T-helper 2 cell (primary cell): ENCODE results near the gene ATP13A1.

Source experiments
- DNase-seq, 5 experiments: peaks; one replicate each; pipeline versions ENCODE4 v3.0.0 to v3.0.0-alpha.2; 2012 to 2022

ATP13A1 gene

DNA sequence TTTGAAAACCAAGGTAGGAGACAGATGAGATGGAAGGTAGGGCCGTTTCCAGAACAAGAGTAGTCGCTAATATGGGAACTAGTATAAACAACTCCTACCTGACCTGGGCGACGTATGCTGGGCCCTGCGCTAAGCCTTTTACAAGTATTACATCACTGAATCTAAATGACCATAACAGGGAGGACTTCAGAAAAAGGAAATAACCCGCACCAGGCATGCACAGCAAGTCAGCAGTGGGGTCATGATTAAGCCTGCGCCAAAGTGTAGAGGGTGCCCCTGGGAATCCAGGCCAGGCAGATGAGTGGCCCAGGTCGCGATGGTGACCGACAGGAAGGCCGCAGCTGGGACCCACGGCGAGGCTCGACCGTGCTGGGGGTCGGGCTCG lies 613 bp downstream of the ATP13A1 start:
- DNase-seq, result no peak

DNA sequence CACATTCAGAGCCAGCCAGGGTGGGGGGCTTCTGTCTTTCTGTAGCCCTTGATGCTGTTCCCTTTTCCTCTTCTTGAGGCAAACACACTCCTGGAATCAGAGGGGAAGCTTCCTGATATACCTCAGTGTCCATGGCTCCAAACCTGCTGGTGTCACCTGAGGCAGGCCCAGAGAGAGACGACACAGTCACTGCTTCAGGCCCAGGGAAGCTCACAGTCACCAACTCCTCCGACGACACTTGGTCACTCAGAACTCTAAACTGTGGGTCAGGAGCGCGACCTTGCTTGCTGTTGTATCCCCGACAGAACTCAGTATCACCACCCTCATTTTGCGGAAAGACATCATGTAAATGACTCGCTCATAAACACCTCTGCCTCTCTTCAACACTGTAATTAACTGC lies 1.1 kb downstream of the ATP13A1 start:
- DNase-seq, result no peak

DNA sequence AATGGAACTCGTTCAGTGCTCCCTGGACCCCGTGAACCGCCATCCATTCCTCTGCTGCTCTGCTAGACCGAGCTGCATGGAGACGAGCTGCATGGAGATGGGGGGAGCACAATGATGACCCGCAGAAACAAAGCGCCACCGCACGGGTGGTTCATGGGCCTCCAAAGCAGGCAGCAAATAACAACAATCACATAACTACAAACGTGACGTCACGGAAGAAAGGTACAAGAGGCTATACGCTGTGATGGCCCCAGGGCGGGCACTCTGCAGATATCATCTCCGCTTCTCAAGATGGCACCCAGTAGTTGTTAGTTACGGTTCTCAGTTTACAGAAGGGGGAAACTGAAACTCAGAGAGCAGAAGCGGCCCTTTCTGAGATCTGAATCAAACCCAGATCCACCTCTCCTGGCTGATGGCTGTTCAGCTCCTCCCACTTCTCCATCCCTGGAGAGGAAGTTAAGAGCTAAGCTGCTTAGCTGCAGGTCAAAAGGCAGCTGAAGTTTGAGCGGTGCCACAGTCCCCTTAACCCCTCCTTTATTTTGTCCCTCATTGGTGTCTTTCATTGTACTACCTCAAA lies 1.7 kb downstream of the ATP13A1 start:
- DNase-seq, result peak in 3 of 5 experiments; percentile 39 to 93 (median 52)

DNA sequence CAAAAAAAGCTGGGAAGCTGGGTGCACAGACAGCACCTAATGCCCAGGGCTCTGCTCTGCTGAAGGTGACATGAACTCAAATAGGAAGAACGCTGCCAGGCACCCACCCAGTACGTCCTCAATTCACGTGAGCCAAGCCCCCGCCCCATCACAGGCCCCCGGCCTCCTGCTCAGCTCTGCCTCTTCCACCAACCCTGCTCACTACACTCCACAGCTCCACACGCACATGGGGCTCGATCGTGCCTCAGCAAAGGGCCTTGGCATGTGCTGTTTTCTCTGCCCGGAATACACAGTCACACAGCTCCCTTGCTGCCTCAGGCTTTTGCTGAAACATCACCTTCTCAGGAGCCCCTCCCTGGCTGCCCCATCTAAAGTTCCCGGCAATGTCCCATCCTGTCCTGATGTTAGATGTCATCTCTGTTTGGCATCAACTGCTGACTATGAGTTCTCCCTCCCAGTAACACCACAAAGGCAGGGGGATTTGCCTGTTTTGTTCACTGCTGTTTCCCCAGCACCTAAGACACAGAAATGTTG lies 2.3 kb downstream of the ATP13A1 start:
- DNase-seq, result no peak

DNA sequence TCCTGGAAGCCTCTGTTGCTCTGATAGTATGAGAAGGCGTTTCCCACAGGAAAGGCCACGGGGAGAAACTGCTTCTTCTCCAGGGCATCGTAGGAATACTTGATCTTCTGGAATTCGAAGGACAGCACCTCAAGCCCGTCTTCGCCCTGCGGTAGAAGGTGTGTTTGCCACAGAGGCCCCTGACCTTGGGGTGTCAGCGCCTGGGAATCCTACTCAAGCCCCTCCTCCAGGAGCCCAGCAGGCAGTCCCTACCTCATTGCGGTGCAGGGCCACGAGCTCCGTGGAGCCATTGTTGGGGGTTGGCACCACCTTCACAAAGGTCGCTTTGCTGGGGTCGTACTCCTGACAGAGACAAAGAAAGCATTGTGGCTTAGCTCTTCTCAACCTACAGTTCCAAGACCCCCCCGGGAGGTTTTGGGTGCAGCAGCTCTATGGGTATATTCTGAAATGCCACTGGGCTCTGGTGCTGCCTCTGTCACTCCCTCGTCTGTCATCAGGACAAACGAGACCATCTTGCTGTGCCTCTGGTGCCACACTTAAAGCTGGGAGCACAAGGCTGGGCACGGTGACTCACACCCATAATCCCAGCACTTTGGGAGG lies 3.7 kb downstream of the ATP13A1 start:
- DNase-seq, result no peak

DNA sequence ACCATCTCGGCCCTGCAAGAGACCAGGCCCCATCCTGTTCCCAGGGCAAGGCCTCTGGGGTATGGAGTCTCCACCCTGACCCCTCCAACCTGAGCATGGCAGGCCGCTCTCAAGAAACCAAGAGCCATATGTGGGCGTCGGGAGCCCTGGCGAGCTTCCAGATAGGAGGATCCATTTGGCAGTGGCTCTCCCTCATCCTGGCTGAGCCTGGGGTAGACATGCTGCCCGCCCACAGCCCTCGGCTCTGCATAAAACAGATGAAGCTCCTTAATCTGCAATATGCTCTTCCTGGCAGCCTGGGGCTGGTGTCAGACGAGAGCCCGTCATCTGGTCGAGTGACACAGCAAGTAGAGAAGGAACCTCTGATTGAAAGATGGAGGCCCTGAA lies 6.1 kb downstream of the ATP13A1 start:
- no peak for DNase-seq

DNA sequence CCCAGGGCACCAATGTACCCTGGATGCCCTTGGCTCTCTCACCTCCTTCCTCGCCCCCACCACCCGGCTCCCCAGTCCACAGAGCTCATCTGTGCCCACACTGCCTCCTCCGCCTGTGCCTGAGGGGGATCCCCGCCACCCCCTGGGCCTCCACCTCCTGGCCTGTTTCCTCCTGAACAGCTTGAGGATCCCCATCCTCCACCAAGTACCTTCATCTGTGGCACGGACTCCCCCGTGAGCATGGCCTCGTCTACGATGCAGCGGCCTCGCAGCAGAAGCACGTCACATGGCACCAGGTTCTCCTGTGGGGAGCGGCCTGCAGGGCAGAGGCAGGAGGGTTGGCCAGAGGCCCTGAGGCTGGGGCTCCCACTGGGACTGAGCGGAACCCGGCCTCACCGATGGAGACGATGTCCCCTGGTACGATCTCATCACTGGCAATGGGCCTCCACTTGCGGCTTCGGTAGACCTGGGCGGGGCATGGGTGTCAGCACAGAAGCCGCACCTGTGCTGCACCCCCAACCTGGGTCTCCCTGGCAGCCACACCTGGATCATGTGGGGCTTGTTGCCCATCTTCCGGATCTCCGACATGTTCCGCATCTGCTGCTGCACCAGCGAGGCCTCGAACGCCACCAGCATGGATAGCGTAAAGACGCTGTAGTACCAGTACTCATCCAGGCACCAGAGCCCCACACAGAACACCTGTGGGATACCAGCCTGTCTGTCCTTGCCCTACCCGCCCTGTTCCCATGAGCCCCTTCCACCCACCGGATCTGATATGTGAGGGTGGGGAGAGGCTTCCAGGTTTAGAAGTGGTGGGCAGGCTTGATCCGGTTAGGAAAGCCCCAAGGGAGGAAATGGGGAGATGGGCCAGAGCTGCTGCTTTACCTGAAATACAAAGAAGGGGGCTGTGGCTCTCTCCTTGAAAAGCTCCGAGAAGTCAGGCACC lies 6.8 kb downstream of the ATP13A1 start:
- no peak for DNase-seq

DNA sequence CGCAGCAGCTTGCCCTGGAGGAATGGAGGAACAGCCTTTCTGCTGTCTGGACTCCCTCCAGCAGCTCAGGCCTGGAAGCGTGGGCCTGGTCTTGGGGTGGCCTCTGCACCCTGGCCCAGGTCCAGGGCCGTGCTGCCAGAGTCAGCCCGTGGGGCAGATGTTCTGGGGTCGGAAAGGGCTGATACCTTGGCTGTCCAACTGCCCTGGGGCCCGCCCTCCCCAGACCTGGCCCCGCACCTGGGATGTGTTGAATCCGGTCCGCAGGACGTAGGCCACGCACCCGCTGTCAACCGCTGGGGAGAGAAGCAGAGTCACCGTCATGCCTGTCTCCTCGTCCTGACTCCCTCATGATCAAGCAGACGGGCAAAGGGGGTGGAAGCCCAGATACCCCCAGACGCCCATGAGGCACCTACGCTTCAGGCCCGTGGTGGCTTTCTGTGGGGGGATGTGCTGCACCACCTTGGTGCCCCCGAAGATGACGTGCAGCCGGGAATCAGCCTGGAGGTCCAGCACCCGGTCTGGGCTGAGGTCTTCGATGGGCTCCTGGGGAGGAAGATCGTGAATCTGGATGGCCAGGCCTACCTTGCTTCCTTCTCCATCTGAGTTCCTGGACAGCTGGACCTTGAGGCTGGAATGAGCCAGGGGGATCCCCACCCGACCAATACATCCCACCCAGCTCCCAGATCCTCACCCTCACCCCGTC lies 7.7 kb downstream of the ATP13A1 start:
- no peak for DNase-seq

DNA sequence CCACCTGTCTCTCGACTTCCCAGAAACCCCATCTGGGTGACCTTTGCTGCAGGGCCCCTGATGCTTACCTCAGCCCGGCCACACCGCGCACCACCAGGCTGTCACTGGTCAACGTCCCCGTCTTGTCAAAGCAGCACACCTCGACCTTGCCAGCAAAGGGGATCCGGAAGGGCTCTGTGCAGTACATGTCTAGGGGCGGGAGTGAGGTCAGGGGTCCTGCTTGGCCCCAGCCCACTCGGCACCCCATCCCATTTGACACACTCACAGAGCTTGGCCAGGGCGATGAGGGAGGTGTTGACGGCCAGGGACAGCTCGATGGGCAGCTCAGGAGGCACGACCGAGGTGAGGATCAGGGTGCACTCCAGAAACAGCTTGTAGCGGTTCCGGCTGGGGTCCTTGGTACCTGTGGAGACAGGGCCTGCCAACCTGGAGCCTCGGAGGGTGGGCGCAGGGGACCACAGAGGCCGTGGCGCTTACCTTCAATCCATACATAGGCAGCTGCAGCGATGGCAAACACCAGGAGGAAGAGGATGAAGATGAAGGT lies 8.4 kb downstream of the ATP13A1 start:
- no peak for DNase-seq

DNA sequence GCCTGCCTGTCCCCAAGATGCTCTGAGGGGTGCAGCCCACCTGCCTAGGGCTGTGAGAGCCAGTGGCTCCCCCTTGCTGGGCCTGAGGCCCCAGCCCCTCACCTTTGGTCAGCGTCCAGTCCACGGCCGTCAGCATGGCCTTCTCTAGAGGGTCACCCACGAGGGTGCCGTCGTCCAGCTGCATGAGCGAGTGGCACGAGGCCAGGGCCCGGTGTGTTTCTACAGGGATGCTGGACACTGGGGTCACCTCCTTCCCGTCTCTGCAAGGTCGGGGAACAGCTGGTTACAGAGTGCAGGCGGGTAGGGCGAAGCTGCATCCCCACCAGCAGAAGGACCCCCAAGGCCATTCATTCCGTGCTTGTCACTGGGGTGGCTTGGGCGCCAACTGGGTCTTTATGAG lies 9.0 kb downstream of the ATP13A1 start:
- DNase-seq, result no peak

DNA sequence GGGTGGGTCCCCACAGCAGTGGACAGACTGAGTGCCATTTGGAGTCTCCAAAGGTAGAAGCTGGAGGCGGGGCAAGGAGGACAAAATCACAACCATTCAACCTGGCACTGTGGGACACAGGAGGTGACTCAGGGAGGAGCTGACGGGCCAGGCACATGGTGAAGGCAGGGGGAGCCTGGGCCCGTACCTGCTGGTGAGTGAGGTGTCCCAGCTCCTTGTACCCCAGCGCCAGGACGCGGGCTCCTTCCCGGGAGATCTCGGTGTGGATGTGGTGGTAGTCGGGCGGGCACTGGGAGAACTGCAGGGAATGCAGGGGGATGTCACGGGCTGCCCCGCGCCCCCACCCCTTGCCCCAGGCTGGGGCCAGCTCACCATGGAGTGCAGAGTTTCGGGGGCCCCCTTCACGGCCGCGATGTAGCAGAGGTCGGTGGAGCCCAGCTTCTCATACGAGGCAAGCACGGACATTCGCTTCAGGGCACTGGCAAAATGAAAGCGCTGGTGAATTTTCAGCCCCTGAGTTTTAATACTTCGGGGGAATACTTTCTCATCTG lies 9.8 kb downstream of the ATP13A1 start:
- DNase-seq, result no peak

DNA sequence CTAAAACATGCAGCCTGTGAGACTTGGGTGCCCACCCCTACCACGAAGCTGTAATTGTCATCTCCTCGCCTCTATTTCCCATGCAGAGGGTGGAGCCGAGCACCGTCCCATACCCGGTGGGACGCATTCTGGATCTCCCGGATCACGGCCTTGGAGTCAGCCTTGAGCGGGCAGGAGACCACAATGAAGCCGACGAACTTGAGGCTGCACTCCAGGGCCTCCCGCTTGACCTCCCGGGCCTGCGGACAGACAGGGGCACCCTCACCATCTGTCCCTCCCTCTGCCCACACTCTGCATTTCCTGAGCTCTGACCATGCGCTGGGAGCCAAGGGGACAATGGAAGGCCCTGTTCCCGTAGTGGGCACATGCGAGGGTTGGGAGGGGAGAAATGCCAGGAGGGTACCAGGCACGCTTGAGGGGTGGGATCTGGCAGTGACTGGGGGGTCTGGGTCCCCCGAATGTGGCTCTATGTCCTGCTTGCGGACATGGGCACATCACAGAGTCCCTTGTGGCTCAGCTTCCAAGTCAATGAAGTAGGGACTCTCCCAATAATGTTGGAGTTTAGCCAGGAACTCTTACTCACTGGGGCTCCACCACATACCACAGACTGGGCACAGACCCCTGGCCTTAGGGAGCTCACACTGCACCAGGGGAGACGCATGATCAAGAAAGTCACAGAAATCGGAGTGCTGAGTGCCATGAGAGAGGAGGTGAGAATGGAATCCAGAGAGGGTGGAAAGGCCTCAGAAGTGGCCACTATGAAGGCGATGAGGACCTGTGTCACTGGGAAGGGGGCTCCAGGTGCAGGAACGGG lies 10.8 kb downstream of the ATP13A1 start:
- no peak for DNase-seq

DNA sequence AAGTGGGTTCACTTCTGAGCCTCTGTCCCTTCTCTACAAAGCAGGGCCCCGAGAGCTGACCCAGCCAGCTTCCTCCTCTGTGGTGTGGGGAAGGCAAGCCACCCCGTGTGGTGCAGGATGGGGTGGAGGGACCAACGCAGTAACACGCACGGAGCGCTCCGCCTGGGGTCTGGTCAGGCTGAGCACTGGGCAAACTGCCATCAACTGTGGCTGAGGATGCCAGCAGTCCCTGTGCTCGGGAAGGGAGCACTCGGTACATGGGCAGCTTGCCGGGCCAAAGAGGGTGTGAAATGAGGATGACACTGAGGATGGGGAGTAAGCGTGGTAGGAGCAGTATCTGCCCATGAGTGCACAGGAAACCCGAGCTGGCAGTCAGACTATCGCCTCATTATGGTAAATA lies 12.4 kb downstream of the ATP13A1 start:
- no peak for DNase-seq

DNA sequence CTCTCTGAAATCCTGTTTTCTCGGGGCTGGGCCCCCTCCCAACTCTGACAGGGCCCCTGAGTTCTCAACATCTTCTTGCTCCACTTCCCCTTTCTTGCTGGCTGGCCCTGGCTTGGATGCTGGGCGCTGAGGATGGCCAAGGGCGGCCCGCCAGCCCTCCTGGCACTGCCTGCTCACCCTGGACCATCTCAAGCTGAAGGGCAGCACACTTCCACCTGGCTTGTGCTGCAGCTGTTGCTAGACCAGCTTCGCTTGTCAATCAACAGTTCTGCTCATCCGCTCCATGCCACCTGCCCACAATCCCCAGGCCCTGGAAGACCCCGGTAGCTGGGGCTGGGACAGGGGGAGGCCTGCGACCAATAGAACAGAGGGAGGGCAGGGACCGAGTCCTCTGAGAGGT lies 13.1 kb downstream of the ATP13A1 start:
- DNase-seq, result no peak

DNA sequence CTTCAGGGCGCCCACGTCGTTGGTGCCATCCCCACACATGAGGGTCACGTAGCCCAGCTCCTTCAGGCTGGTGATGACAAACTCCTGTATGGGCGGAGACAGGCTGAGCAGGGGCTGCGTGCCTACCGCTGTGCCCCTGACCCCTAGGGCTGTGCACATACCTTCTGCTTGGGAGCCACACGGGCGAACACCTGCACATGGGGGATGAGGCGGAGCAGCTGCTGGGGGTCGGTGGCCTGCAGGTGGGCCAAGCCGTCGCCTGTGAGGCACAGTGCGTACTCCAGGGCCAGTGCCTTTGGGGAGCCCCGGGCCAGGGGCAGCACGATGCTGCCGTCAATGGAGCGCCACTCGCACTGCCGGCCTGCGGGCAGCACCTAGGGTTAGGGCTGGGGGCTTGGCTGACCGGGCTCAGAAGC lies 13.9 kb downstream of the ATP13A1 start:
- no peak for DNase-seq

DNA sequence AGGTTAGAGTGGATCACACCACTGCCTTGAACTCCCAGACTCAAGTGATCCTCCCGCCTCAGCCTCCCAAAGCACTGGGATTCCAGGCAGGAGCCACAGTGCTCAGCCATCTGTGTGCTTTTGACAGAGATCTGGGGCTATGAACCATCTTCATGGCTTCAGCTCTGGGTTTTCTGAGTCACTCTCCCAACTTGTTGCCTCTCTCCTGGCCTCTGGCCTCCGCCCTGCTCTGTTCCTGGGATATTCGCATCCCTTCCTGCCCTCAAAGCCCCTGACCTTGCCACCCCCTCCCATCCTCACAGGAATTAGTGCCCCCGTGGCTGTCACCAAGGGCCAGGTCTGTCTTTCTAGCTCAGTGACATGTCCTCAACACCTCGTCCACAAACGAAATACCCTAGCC lies 14.3 kb downstream of the ATP13A1 start:
- DNase-seq, result no peak

DNA sequence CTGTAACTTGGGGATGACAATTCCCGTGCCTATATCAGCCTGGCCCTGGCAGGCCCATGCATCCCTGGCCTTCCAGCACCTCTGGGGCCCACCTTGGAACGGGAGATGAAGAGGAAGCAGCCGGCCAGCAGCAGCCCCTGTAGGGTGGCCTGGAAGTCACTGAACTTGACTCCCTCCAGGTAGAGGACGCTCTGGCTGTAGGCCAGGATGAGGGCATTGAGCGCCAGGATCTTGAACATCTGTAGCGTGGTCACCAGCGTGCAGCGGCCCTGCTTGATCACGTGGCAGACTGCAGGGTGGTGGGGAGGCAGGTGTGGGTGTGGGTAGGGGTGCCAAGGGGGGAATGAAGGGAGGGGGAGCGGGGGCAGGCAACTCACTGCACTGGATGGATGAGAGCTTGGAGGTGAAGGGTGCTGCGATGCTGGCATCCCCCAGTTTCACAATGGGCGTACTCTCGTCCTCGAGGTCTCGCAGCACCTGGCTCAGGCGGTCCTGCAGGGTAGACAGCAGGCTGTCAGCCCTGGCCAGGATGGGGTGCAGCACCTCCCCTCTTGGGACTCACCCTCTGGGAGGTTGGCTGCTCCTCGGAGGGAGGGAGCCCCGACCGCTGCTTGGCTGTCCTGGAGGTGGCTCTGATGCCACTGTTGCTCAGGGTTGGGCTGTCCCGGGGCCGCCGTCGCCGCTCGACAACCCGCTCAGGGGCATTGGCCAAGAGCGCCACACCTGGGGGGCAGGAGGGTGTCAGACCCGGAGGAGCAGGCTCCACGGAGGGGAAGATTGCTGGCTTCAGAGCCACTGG lies 16.2 kb downstream of the ATP13A1 start:
- DNase-seq, result no peak

DNA sequence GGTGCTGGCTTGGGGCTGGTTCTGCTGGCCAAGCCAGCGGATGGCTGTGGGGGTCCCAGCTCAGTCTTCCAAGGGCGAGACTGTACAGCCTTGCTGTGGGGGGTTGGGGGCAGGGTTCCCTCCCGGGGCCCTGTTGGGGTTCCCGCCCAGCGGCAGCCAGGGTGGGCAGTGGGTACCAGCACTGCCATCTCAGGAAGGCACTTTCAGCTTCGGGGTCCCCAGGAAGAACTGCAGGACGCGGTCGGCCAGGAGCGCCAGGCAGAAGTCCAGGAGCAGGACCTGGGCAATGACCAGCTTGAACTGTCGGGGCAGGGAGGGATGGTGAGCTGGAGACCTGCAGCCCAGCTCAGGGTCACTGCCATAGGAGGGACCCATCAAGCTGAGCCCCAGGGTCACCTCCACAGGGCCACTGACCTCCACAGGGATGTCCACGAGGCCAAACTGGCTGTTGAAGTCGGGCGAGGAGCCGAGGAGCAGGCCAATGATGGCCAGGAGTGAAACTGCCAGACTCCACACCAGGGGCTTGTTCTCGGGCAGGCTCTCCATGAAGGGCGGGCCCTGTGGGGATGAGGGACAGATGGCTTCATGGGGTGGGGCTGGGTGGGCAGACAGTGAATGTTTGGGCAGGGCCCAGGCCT lies 18.1 kb downstream of the ATP13A1 start:
- no peak for DNase-seq

DNA sequence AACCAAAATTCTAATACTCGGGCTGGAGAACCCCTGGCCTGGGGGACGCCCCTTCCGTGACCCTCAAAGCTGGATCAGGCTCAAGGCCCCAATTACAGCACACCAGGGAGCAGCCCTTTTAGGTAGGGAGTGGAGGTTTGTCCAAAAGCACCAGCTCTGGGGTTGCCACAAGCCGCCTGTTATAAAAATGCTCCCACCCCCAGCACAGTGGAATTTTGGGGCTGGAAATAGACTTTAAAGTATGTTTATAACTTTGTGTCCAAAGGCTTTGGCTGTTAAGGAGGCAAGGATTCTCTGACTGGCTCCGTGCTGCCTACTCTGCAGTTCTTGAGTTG lies 19.5 kb downstream of the ATP13A1 start:
- no peak for DNase-seq
